HG03108 (cell line): ENCODE data around the gene HNF4A.

Experiments
- ATAC-seq: cut with Tn5 transposase; IDR thresholded peaks from one replicate; pipeline ENCODE4 v1.9.1; 2021; ENCODE audit warnings: moderate library complexity; ENCODE audit not compliant: unreplicated experiment

The HNF4A gene

DNA sequence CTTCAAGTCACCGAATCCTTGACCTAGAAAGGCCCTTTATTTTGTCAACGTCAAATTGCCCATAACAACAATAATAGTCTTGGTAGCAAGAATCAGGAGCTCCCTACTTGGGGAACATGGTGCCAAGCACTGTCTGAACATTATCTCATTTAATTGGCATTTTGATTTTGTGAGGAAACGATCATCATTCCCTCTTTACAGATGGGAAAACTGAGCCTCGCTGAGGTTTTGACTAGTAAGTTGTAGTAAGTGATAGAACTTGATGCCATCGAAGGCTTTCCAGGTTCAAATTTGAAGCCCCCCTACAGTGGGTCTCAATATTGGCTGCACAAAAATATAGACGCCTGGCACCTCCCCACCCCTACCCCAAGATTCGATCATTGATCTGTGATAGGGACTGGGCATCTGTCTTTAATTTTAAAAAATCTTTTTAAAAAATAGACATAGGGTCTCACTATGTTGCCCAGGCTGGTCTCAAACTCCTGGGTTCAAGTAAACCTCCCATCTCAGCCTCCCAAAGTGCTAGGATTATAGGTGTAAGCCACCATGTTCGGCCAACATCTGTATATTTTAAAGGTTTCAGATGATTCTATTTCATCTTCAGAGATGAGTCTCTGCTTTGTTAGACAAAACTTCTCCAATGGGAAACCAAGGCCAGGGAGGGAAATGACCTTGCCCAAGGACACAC lies 36.7 kb downstream of the HNF4A start:
- ATAC-seq: no peak

DNA sequence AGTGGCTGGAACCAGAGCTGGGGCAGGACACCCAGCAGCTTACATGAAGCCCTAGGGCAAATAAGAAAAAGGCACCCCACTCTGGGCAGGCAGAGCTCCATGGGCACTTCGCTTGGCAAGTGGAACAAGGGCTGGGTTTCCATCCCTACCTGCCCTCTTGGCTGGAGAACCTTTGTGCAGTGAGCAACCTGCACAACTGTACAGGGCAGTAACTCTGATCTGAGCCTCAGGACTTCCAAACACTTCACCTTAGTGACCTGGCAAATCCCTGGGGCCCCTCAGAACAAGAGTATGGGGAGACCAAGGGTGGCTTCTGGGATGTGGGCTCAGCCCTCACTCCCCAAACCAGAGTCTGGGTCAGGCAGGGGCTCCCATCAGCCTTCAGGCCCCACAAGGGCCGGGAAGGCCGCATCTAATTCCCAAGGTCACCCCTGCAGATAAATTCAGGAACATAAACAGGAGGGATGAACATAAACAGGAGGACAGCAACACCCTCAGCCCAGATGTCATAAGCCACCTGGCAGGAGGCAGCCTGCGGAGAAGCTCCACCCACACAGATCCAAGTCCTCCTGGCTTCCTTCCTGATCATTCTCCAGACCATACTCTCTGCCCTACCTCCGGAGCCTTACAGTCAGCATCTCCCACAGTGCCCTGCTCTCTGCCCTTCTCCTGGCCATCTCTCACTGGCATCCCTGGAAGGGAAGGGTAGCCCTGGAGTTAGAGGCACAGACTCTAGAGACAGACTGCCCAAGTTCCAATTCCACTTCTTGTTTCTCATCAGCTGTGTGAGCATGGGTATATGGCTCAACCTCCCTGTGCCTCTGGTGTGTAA lies 37.5 kb downstream of the HNF4A start:
- ATAC-seq: no peak

DNA sequence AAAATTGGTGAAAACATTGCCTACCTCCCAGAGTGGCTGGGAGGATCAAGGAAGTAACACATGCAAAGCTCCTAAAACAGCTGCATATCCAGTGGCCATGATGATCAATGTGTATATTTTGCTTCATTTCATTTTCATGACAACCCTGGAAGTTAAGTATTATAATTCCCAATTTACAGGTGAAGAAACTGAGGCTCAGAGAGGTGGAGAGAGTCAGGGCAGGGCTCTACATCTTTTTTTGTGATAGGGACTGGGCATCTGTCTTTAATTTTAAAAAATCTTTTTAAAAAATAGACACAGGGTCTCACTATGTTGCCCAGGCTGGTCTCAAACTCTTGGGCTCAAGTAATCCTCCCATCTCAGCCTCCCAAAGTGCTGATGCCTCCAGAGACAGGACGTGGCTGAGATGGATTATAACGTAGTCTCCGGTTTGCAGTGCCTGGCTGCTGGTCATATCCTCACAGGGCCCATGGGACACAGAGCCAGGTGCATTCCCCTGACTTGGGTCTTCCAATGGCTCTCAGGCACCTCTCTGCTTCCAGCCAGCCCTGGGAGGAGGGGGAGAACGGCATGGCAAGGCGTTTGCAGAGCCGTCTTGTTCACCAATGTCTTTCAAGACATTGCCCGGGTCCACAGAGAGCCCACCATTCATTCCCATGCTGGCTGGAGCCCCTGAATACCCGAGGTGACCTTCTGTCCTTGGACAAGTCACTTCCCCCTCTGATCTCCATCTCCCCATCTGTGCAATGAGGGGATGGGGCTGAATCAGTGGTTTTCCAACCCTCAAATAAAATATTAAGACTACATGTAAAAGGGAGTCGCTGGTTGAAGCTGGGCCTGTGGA lies 38.3 kb downstream of the HNF4A start:
- no peak for ATAC-seq

DNA sequence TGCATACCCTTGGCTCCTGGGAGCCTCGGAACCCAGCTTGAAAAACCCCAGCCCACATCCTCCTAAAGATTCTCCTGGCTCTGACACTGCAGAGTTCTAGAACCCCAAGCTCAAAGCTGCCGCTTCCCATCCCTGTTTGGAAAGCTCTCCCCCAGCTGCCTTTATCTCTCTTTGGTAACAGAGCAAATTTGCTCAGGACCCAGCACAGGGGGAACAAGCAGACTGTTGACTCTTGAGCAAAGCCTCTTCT lies 38.9 kb downstream of the HNF4A start:
- ATAC-seq: no peak

DNA sequence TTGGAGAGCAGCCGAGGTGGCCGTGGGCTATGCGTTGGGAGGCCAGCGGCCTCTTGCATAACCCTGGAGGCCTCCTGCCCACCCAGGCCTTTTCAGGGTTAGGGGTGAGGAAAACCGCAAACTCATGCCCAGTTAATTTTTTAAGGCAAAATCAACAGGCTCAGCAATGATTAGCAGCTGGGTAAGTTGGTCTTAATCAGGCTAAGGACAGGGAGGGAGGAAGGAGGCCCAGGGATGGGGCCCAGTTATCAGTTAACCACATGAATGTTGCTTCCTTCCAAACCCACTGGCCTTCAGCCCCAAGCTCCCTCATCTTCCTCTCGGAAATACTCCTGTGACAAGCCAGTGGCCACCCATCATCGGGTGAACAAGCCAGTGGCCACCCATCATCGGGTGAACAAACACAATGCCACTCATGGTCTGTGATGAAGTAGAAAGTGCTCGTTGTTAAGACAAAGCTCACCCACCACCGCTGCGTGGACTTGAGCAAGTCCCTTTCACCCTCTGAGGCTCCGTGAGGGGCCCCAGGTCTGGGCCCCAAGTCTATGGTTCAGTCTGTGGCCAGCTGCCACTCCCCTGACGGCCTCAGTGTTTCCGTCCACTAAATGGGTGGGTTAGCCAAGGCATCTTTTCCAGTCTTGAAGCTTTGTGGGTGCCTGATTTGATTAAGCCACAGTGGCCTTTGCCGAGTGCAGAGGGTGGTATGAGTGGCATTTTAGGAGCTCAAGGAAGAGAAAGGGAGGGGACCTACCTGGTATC lies 39.4 kb downstream of the HNF4A start:
- ATAC-seq: no peak

DNA sequence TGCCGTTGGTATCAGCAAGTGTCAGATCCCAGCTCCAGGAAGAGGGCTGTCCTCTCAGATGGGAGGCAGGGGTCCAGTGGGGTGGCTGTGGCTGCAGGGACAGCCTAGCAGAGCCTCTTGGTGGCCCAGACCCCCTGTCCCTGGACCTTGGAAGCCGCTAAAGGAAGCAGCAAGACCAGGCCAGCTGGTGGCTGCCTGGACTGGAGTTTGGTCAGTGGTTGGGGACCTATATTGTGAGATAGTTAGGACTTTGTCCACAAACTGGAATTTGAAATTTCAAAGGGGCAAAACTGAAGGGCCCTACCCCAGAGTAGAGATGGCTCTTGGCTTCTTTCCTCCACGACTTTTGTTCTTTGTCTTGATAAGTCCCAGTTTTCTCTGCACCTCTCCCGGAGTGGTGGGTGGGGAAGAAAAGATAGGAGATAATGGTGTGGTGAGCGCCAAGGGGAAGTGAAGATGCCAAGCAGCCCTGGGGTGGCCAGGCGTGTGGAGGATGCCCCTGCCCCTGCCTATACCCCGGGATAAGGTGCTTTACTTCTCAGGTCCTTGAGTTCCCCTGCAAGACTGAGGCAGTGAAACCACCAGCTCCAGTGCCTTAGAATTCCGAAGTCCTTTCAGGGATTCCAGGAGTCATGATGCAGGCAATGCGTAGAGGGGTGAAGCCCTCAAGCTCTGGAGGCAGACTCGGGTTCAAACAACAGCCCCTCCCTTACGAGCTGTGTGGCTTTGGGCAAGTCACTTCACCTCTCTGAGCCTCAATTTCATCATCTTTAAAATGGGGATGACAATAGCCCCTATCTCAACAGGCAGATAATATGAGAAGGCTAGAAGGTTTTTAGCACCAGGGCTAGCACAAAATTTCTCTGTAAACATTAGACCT lies 40.2 kb downstream of the HNF4A start:
- no peak for ATAC-seq

DNA sequence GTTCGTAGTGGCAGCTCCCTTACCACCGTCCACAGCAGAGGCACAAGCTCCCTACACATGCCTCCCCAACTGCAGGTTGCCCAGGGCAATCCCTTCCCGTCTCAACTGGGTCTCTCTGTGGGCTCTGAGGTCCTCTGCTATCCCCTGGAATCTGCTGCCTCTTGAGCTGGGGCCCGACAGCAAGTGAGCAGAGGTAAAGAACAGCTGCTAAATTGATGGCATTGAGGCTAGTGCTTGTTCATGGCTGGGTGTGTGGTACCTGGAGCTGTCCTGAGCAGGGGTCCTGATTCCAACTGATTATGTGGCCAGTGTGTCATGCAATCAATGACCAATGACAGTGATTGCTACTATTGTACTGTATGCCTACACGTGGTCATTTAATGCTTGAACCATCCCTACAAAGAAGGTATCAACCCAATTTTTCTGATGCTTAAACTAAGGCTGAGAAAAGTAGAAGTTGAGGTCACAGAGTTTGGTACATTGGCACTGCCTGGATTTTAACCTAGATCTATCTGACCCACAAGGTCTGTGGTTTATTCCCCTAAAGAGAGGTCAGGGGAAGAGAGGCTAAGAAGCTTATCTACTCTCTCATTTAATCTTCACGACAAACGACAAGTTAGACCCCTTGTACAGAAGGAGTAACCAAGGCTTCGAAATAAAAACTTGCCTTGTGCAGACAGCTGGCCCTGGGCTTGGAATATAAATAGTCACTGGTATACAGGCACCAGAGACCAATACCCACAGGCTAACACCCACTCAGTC lies 41.1 kb downstream of the HNF4A start:
- no peak for ATAC-seq

DNA sequence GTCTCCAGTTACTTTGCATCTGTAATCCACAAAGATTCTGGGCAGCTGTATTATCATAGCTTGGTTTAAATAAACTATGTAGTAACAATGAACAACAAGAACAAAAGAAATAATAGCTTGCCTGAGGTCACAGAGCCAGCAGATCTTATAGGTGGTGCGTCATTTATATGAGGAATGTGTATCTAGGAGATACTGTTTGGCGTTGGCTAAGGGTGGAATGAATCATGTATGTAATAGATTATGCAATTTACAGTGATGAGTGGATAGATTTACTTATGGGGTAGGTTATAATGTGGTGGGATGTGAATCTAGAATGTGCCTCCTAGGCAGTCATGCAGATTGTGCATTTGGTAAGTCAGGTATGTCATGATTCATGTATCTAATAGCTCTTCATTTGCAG lies 42.8 kb downstream of the HNF4A start:
- no peak for ATAC-seq

DNA sequence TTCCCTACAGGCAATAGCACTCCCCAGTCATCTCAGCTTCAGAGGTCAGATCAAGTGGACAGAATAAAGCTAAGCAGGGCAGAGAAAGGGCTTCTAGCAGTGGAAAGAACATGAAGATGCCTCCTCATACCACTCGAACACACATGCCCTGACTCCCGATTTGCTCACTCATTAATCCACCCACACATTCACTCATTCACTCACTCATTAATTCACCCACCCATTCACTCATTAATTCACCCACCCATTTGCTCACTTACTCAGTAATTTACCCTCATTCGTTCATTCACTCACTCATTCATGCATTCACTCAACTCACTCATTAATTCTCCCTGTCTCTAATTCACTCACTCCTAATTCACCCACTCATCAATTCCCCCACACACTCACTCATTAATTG lies 43.9 kb downstream of the HNF4A start:
- no peak for ATAC-seq

DNA sequence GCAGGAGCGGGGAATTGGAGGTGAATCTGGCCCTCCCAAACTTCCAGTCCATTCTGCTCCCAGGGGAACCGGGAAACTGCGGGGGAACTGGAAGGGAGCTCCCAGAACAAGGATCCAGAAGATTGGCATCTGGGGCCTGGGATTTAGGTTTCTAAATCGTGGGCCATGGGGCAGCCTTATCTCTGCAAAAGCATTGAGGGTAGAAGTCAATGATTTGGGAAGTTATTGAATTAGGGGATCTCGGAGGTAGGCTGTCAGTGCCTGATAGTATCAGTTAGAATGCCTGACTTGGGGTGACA lies 45.1 kb downstream of the HNF4A start:
- no peak for ATAC-seq

DNA sequence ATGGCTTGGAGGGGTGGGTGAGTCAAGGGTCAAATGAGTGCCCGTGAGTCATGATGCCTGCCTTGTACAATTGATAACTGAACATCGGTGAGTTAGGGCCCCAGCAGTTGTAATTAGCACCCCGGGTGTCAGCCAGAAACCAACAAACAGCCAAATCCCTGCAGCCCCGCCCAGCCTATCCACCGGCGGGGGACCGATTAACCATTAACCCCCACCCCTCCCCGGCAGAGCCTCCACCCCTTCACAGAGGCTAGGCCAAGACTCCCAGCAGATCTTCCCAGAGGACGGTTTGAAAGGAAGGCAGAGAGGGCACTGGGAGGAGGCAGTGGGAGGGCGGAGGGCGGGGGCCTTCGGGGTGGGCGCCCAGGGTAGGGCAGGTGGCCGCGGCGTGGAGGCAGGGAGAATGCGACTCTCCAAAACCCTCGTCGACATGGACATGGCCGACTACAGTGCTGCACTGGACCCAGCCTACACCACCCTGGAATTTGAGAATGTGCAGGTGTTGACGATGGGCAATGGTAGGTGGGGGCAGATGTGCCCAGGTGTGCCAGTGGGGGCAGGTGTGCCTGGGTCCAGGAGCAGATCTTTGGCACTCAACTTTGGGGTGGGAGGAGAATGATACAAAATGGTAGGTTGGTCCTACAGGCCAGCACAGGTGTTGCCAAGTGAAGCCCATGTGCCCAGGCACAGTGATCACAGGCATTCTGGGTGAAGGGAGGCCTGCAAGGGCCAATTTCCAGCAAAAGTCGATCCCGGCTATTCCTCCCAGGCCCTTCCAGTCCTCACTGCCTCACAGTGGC lies 45.7 kb downstream of the HNF4A start:
- ATAC-seq: no peak

DNA sequence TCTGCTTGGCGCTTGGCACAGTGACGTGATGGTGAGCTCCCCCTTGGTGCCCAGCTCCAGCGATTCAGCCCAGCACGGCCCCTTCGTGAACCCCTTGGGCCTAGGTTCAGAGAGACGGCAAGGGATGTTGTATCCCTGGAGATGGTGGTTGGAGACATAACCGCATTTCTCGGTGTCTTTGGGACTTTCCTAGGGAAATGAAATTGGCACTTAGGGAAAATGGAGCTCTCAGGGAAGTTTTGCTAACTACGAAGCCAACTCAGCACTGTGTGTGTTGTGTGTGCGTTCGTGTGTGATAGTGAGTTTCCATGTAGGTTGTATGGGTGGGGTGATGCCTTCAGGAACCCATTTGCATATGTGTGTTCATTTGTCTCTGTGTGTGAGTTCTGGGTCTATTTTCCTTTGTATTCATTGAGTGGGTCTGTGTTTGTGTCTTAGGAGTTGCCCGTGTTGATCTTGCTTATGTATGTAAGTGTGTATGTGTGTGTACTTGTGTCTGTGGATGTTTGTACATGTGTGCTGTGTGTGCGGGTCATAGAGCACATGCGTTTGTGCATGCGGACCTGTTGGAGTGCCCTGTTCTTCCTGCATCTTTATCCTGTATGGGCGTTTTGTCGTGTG lies 46.4 kb downstream of the HNF4A start:
- no peak for ATAC-seq

DNA sequence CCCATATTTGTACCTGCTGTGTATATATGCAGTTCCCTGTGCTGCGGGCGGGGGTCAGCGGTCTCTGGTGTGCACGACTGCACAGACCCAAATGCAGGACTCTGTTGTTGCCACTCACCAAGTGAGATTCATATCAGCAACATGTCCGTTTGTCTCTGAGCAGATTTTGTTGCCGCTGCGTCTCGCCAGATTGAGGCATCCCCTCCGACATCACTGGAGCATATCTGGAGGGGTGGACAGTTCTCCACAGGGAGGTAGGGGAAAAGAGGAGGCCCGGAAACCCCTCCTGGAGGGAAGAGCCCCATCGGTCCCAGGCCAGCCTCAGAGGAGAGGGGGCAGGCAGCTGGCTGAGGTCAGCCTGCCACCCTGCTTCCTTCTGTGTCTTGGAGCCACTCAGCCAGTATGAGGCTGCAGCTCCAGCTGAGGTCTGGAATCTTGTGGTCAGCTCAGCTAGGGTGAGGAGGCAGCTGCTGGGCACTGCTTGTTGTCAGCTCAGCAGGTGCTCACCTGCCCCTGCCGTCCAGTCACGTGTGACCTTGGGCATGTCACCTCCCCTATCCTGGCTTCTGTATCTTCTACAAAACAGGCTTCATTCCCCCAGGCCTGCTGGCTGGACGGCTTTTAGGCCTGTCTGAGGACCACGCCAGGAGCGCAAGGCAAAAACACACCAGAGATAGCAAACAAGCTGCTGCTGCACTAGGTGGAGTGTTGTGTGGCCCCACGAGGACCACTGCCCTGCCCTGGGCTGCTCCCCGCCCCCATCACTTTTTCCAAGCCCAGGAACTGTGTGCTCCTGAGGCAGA lies 47.1 kb downstream of the HNF4A start:
- no peak for ATAC-seq

DNA sequence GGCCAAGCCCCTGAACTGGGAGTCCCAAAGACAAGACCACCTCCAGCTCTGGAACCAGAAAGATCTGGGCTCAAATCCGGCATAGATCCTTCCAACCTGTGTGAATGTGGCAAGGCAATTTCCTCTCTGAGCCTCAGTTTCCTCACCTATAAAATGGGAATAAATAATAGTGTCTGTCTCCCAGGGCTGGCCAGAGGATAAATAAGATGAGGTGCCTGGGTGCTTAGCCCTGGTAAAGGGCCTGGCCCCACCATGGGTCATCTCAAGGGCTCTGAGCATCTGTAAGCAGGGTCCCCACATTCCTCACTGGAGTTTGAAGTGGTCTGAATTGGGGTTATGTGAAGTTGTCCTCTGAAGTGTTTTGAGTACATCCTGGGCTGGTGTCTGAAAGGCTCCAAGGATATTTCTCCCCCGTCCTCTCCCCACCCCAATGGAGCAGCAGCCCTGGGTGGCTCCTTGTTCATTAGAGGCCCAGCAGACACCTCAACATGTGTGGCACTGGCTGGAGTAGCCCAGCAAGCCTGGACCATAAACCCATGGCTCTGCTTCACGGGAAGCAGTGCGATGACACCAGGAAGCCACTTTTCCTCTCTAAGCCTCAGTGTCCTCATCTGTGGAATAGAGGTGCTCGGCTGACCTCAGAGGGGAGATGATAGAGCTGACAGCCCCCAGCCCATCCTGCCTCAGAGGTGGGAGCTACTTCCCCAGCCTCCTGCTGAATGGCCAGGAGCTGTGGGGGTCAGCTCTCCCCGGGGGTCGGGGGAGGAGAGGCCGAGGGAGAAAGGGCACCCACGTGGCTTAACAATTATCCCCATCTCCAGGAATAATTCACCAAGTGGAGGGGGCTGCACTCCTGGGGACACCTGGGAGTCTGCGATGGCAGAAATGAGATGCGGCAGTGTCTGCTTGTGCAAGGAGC lies 48.0 kb downstream of the HNF4A start:
- no peak for ATAC-seq

DNA sequence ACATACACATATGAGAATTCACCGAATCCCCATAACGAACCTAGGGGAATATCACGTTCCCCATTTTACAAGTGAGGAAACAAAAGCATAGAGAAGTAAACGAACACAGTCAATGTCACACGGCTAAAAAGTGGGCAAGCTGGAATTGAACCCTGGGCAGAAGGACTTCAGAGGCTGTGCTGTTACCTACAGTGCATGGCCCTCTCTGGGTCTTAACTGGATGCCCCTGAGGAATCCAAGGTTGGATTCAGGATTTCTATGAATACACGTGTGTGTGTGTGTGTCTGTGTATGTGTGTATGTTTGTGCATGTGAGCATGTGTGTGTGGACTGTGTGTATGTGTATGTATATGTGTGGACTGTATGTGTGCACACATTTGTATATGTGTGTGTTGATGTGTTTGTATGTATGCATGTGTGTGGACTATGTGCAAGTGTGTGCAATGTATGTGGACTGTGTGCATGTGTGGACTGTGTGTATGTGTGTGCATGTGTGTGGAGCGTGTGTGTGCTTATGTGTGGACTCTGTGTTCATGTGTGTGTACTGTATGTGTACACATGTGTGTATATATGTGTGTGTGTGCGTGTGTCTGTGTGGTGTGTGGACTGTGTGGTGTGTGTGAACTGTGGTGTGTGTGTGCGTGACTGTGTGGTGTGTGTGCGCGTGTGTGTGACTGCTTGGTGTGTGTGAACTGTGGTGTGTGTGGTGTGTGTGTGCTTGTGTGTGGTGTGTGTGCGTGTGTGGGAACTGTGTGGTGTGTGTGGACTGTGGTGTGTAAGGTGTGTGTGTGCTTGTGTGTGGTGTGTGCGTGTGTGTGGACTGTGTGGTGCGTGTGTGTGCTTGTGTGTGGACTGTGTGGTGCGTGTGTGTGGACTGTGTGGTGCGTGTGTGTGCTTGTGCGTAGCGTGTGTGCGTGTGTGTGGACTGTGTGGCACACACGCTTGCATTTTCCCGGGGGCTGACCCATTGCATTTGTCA lies 49.0 kb downstream of the HNF4A start:
- no peak for ATAC-seq
